ENCODE results near the gene SLC6A12.
"Not testable (repeated sequence)": the region's sequence is repeated elsewhere in the genome, so short reads cannot be mapped to it uniquely, and the experiment has no call there.

Gene SLC6A12

DNA sequence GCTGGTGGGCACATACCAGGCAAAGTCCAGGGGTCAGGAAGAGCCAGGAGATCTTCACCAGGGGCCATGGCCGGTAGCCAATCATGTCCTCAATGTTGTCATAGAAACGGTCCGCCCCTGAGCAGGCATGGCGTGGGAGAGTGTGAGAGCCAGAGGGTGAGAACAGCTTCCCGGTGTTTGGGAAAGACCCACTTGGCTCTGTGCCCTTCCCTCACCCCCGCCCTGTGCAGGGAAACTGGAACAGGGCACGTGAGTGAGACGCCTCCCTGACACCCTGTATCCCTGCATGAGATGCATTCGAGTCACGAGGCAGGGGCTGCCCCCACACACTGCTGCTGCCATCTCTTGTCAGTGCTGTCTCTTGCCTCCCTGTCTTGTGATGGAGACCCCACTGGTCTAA lies 20.7 kb downstream of the SLC6A12 start:
- Mint-ChIP-seq H3K27me3 (ENCODE audit: low read depth) (peaks cover 26% of the 10 kb centered on the region), H3K36me3 (ENCODE audit: low read depth) (peaks cover 7% of the 10 kb centered on the region), H3K27ac (no peak overlapping the region), H3K9me3 (no peaks in the 10 kb centered on the region), H3K4me3 (no peak overlapping the region), H3K4me1 (no peaks in the 10 kb centered on the region)
- TF ChIP-seq, protein P1, sequence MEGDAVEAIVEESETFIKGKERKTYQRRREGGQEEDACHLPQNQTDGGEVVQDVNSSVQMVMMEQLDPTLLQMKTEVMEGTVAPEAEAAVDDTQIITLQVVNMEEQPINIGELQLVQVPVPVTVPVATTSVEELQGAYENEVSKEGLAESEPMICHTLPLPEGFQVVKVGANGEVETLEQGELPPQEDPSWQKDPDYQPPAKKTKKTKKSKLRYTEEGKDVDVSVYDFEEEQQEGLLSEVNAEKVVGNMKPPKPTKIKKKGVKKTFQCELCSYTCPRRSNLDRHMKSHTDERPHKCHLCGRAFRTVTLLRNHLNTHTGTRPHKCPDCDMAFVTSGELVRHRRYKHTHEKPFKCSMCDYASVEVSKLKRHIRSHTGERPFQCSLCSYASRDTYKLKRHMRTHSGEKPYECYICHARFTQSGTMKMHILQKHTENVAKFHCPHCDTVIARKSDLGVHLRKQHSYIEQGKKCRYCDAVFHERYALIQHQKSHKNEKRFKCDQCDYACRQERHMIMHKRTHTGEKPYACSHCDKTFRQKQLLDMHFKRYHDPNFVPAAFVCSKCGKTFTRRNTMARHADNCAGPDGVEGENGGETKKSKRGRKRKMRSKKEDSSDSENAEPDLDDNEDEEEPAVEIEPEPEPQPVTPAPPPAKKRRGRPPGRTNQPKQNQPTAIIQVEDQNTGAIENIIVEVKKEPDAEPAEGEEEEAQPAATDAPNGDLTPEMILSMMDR (IDR thresholded peaks at IDR 0.05; ENCODE audit: unreplicated experiment in 3 of 3) = no peak

DNA sequence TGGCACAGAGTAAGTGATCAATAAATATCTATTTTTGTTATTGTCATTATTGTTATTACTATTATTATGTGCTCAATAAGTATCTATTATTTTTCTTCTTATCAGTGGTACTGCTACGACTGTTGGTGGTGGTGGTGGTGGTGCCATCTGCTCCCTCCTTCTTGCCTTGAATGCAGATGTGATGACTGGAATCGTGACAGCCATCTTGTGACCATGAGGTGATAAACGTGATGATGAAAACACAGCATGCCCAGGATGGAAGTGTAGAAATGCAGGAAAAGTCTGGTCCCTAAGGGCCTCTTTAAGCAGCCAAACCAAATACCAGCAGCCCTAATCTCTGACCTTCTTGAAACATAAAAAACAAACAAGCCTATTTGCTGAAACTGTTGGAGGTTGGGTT lies 22.4 kb downstream of the SLC6A12 start:
- TF ChIP-seq, protein P1 (IDR thresholded peaks at IDR 0.05; ENCODE audit: unreplicated experiment in 3 of 3) = no peak
- H3K4me3 Mint-ChIP-seq = no peak overlapping the region
- no peaks in the 10 kb centered on the region for H3K4me1 Mint-ChIP-seq
- H3K27me3 Mint-ChIP-seq (ENCODE audit: low read depth) = peaks cover 15% of the 10 kb centered on the region
- H3K36me3 Mint-ChIP-seq (ENCODE audit: low read depth) = no peaks in the 10 kb centered on the region
- no peak overlapping the region for H3K27ac Mint-ChIP-seq
- H3K9me3 Mint-ChIP-seq = no peaks in the 10 kb centered on the region

DNA sequence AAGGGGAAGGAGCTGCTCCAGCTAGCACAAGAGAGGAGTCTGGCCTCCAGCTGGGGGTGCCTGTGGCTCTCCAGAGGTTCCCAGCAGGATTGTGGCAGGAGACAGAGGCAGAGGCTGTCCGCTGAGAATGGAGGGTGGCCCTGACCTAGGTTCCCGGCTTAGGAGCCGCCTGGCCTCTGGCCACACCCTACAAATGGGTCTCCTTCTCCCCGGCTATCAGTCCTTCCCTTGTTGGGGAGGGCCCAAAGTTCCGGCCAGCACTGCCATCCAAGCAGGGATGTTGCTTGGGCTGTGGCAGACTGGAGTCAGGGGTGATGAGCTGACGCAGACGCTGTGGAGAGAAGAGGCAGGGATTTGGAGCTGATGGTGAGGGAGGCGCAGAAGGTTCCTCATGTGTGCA lies 23.1 kb downstream of the SLC6A12 start:
- Mint-ChIP-seq H3K9me3 (no peaks in the 10 kb centered on the region), H3K27me3 (ENCODE audit: low read depth) (peaks cover 15% of the 10 kb centered on the region), H3K4me3 (no peak overlapping the region), H3K36me3 (ENCODE audit: low read depth) (no peaks in the 10 kb centered on the region), H3K4me1 (no peaks in the 10 kb centered on the region), H3K27ac (no peak overlapping the region)
- TF ChIP-seq, protein P1 (IDR thresholded peaks at IDR 0.05; ENCODE audit: unreplicated experiment in 3 of 3) = no peak

DNA sequence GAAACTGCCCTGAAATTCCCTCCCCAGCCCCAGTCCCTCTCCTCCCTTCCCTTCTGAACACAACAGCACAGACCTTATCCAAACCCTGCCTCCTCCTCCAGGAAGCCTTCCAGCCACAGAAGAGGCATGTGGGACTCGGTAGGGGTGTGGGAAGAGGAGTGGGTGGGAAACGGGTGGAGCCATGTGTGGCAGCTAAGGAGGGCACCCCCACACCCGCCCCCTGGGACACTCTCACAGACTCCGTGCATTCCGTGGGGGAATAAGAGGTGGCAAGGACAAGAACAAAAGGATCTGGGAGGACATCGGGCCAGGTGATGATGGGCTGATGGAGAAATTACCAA lies 24.4 kb downstream of the SLC6A12 start:
- Mint-ChIP-seq H3K9me3 (no peaks in the 10 kb centered on the region), H3K4me3 (no peak overlapping the region), H3K27me3 (ENCODE audit: low read depth) (peaks cover 16% of the 10 kb centered on the region), H3K27ac (no peak overlapping the region), H3K4me1 (no peaks in the 10 kb centered on the region), H3K36me3 (ENCODE audit: low read depth) (no peaks in the 10 kb centered on the region)
- TF ChIP-seq, protein P1 (IDR thresholded peaks at IDR 0.05; ENCODE audit: unreplicated experiment in 3 of 3) = no peak

DNA sequence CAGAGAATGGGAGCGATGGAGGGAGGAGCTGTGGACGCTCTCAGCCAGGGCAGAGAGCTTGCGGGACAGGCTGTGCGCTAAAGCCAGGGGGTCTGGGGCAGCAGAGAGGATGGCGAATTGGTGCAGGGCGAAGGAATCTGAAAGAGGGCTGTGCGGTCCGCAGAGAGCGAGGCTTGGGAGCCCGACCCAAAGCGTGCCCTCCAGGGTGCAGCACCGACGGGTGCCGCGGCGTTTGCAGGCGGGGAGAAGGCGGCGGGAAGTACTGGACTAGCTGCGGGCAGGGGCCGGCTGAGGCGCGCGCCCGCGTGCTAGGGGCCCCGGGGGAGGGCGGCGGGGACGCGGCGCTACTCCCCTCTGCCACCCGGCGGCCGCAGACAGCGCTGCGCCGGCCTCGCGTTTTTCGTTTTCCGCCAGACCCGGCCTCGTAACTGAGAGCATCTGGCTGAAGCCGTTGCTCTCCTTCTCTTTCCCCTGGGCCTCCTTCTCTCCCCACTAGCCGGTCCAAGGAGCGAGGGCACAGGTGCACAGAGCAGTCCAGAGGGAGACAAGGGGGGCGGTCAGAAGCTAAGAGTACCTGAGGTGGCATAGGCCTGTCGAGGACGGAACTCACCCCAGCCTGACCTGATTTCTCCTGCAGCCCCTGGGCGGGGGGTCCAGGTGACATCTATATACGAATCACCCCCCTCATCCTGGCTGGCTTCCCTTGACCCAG lies 24.9 kb downstream of the SLC6A12 start:
- Mint-ChIP-seq H3K27ac (peak overlapping the region; percentile 50 to 92 (median 68)), H3K4me1 (no peaks in the 10 kb centered on the region), H3K27me3 (ENCODE audit: low read depth) (peaks cover 16% of the 10 kb centered on the region), H3K9me3 (no peaks in the 10 kb centered on the region), H3K4me3 (peak overlapping the region; percentile 89), H3K36me3 (ENCODE audit: low read depth) (no peaks in the 10 kb centered on the region)
- TF ChIP-seq, protein P1 (IDR thresholded peaks at IDR 0.05; ENCODE audit: unreplicated experiment in 3 of 3) = peak; percentile 92 to 96 (median 94)

DNA sequence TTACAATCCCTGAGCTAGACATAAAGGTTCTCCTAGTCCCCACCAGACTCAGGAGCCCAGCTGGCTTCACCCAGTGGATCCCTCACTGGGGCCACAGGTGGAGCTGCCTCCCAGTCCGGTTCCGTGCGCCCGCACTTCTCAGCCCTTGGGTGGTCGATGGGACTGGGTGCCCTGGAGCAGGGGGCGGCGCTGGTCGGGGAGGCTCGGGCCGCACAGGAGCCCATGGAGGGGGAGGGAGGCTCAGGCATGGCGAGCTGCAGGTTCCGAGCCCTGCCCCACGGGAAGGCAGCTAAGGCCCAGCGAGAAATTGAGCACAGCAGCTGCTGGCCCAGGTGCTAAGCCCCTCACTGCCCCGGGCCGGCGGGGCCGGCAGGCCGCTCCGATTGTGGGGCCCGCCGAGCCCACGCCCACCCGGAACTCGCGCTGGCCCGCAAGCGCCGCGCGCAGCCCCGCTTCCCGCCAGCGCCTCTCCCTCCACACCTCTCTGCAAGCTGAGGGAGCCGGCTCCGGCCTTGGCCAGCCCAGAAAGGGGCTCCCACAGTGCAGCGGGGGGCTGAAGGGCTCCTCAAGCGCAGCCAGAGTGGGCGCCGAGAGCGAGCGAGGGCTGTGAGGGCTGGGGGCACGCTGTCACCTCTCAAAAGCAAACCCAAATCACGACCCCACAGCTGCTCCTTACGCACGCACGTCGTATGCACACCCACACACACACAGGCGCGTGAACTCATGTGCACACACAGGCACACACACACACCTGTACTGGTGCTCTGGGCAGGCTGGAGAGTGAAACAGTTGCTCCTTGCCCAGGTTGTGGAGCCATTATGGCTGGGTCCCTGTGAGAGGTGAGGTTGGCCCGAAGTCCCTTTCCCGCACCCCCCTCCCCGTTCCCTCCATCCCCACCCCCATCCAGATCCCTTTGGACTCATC lies 25.7 kb downstream of the SLC6A12 start:
- not testable (repeated sequence) for H3K4me1 Mint-ChIP-seq; H3K9me3 Mint-ChIP-seq; H3K36me3 Mint-ChIP-seq (ENCODE audit: low read depth)
- Mint-ChIP-seq H3K27ac (peak overlapping the region in 2 of 3 experiments; percentile 68 to 92), H3K4me3 (peak overlapping the region; percentile 89), H3K27me3 (ENCODE audit: low read depth) (peaks cover 21% of the 10 kb centered on the region)
